Mesendoderm (in vitro differentiated cells): Measurements from ENCODE around the gene HEG1.

Experiments
- DNase-seq: peaks from one replicate; pipeline ENCODE4 v3.0.0; 2013
- H2AK5ac ChIP-seq: 2 replicates; pipeline ENCODE4 v1.6.1; 2013; ENCODE audit warnings: low read length, inconsistent platforms
- H2BK120ac ChIP-seq: 2 replicates; pipeline ENCODE4 v1.6.1; 2013; ENCODE audit warnings: low read depth, mild to moderate bottlenecking, low read length, moderate library complexity, mixed read lengths
- H2BK15ac ChIP-seq: replicated peaks from 2 replicates; pipeline ENCODE4 v1.6.1; 2013; ENCODE audit warnings: low read depth, mild to moderate bottlenecking, moderate library complexity
- H2BK5ac ChIP-seq: 2 replicates; pipeline ENCODE4 v1.6.1; 2013; ENCODE audit warnings: low read length, inconsistent platforms
- H3K18ac ChIP-seq: 2 replicates; pipeline ENCODE4 v1.6.1; 2013; ENCODE audit warnings: mild to moderate bottlenecking, low read length, mixed read lengths
- H3K23ac ChIP-seq: one replicate; pipeline ENCODE4 v1.6.1; 2013; ENCODE audit warnings: low read length
- H3K27ac ChIP-seq: 2 replicates; pipeline ENCODE4 v1.5.1; 2013; ENCODE audit warnings: low read depth, mild to moderate bottlenecking, inconsistent platforms, low read length, moderate library complexity
- H3K27me3 ChIP-seq: 2 replicates; pipeline ENCODE4 v1.6.1; 2013; ENCODE audit warnings: low read length, control low read depth, mild to moderate bottlenecking, inconsistent platforms; ENCODE audit not compliant: insufficient read depth, poor library complexity
- H3K36me3 ChIP-seq: 2 replicates; pipeline ENCODE4 v1.6.1; 2013; ENCODE audit warnings: low read length, inconsistent platforms; ENCODE audit not compliant: control insufficient read depth, insufficient read depth
- H3K4ac ChIP-seq: one replicate; pipeline ENCODE4 v1.6.1; 2013; ENCODE audit warnings: low read depth, mild to moderate bottlenecking, low read length, moderate library complexity
- H3K4me1 ChIP-seq: 2 replicates; pipeline ENCODE4 v1.6.1; 2013; ENCODE audit warnings: low read depth, low read length, inconsistent platforms; ENCODE audit not compliant: control insufficient read depth
- H3K4me2 ChIP-seq: 2 replicates; pipeline ENCODE4 v1.6.1; 2013; ENCODE audit warnings: low read length
- H3K4me3 ChIP-seq: 2 replicates; pipeline ENCODE4 v1.5.1; 2013; ENCODE audit warnings: mild to moderate bottlenecking, low read length
- H3K56ac ChIP-seq: one replicate; pipeline ENCODE4 v1.6.1; 2013; ENCODE audit warnings: low read length
- H3K79me1 ChIP-seq: 2 replicates; pipeline ENCODE4 v1.6.1; 2013; ENCODE audit warnings: low read length, inconsistent platforms
- H3K79me2 ChIP-seq: 2 replicates; pipeline ENCODE4 v1.6.1; 2013; ENCODE audit warnings: mild to moderate bottlenecking, low read length; ENCODE audit not compliant: control insufficient read depth, insufficient read depth
- H3K9ac ChIP-seq: 2 replicates; pipeline ENCODE4 v1.6.1; 2013; ENCODE audit warnings: low read length, inconsistent platforms
- H4K5ac ChIP-seq: one replicate; pipeline ENCODE4 v1.6.1; 2013; ENCODE audit warnings: low read length
- H4K8ac ChIP-seq: one replicate; pipeline ENCODE4 v1.6.1; 2013; ENCODE audit warnings: low read depth, mild to moderate bottlenecking, control low read depth, low read length, moderate library complexity
- WGBS: extraction: QIAGEN DNeasy Blood & Tissue Kit; methylation state at CpG from one replicate; pipeline ENCODE4 v1.1.7; 2013; ENCODE audit warnings: low lambda C conversion rate, missing lambda C conversion rate; ENCODE audit not compliant: insufficient coverage; ENCODE audit errors: extremely low coverage; 5-methylcytosine and 5-hydroxymethylcytosine counted together

HEG1 gene

GRCh38 chr3:124985349-124985748 is 70.4 kb downstream of the HEG1 start:
- Histone ChIP-seq H4K5ac (no peak overlapping the region), H2BK5ac (no peak overlapping the region), H3K56ac (no peak overlapping the region), H3K23ac (no peak overlapping the region), H2BK120ac (no peak overlapping the region), H3K79me2 (no peaks in the 10 kb centered on the region), H2BK15ac (no peak overlapping the region), H3K27ac (no peak overlapping the region), H3K36me3 (peaks cover 9% of the 10 kb centered on the region), H3K4me1 (no peaks in the 10 kb centered on the region), H3K27me3 (no peaks in the 10 kb centered on the region), H3K4me2 (no peak overlapping the region), H3K4ac (no peak overlapping the region), H2AK5ac (no peak overlapping the region), H3K79me1 (no peaks in the 10 kb centered on the region), H4K8ac (no peak overlapping the region), H3K4me3 (no peak overlapping the region), H3K18ac (no peak overlapping the region), H3K9ac (no peak overlapping the region)
- peak; percentile 44 for DNase-seq
- no CpG with 5 or more reads among the region's 4 CpGs for WGBS

GRCh38 chr3:124984754-124985153 is 71.0 kb downstream of the HEG1 start:
- Histone ChIP-seq H3K79me2 (no peaks in the 10 kb centered on the region), H3K36me3 (peaks cover 6% of the 10 kb centered on the region), H3K27me3 (no peaks in the 10 kb centered on the region), H4K8ac (no peak overlapping the region), H2BK120ac (no peak overlapping the region), H3K4me2 (no peak overlapping the region), H3K18ac (no peak overlapping the region), H3K9ac (no peak overlapping the region), H3K4me3 (no peak overlapping the region), H3K23ac (no peak overlapping the region), H3K56ac (no peak overlapping the region), H2AK5ac (no peak overlapping the region), H3K4ac (no peak overlapping the region), H2BK15ac (no peak overlapping the region), H3K27ac (no peak overlapping the region), H3K4me1 (no peaks in the 10 kb centered on the region), H2BK5ac (no peak overlapping the region), H3K79me1 (no peaks in the 10 kb centered on the region), H4K5ac (no peak overlapping the region)
- DNase-seq: no peak
- WGBS: no CpG with 5 or more reads among the region's 3 CpGs

GRCh38 chr3:124982855-124983254 is 72.9 kb downstream of the HEG1 start:
- no peak overlapping the region for H3K4me3 ChIP-seq
- no peak overlapping the region for H3K4me2 ChIP-seq
- no peak overlapping the region for H3K9ac ChIP-seq
- no peak overlapping the region for H3K56ac ChIP-seq
- H4K5ac ChIP-seq: no peak overlapping the region
- H3K79me2 ChIP-seq: no peaks in the 10 kb centered on the region
- H3K4ac ChIP-seq: no peak overlapping the region
- no peak overlapping the region for H2BK5ac ChIP-seq
- H3K79me1 ChIP-seq: no peaks in the 10 kb centered on the region
- H2AK5ac ChIP-seq: no peak overlapping the region
- H3K23ac ChIP-seq: no peak overlapping the region
- WGBS: no CpG with 5 or more reads among the region's 2 CpGs
- DNase-seq: no peak
- H2BK15ac ChIP-seq: no peak overlapping the region
- H3K27me3 ChIP-seq: no peaks in the 10 kb centered on the region
- H3K36me3 ChIP-seq: peaks cover 4% of the 10 kb centered on the region
- H2BK120ac ChIP-seq: no peak overlapping the region
- H3K27ac ChIP-seq: no peak overlapping the region
- no peak overlapping the region for H4K8ac ChIP-seq
- no peaks in the 10 kb centered on the region for H3K4me1 ChIP-seq
- H3K18ac ChIP-seq: no peak overlapping the region

- Histone ChIP-seq H2AK5ac (no peak overlapping the region), H2BK120ac (no peak overlapping the region), H3K4me2 (no peak overlapping the region), H3K23ac (no peak overlapping the region), H3K79me1 (no peaks in the 10 kb centered on the region), H3K4ac (no peak overlapping the region), H3K4me3 (no peak overlapping the region), H2BK15ac (no peak overlapping the region), H3K27me3 (no peaks in the 10 kb centered on the region), H3K4me1 (no peaks in the 10 kb centered on the region), H3K9ac (no peak overlapping the region), H3K18ac (no peak overlapping the region), H4K5ac (no peak overlapping the region), H3K79me2 (no peaks in the 10 kb centered on the region), H2BK5ac (no peak overlapping the region), H3K36me3 (peaks cover 6% of the 10 kb centered on the region), H3K27ac (no peak overlapping the region), H3K56ac (no peak overlapping the region), H4K8ac (no peak overlapping the region)
- WGBS: no CpG with 5 or more reads among the region's 5 CpGs
- no peak for DNase-seq
Measured at GRCh38 chr3:124981472-124981871, 74.3 kb downstream of the HEG1 start.

GRCh38 chr3:124978627-124979026 is 77.2 kb downstream of the HEG1 start:
- Histone ChIP-seq H2BK5ac (no peak overlapping the region), H3K4ac (no peak overlapping the region), H3K23ac (no peak overlapping the region), H3K79me1 (no peaks in the 10 kb centered on the region), H3K27me3 (no peaks in the 10 kb centered on the region), H4K5ac (no peak overlapping the region), H3K27ac (no peak overlapping the region), H3K36me3 (peaks cover 4% of the 10 kb centered on the region), H3K4me1 (no peaks in the 10 kb centered on the region), H3K9ac (no peak overlapping the region), H4K8ac (no peak overlapping the region), H3K4me3 (no peak overlapping the region), H2BK15ac (no peak overlapping the region), H3K79me2 (no peaks in the 10 kb centered on the region), H3K4me2 (no peak overlapping the region), H2AK5ac (no peak overlapping the region), H2BK120ac (no peak overlapping the region), H3K56ac (no peak overlapping the region), H3K18ac (no peak overlapping the region)
- WGBS: no CpG with 5 or more reads among the region's 7 CpGs
- no peak for DNase-seq

- Histone ChIP-seq H2BK5ac (no peak overlapping the region), H3K36me3 (peaks cover 5% of the 10 kb centered on the region), H3K4ac (no peak overlapping the region), H3K27me3 (no peaks in the 10 kb centered on the region), H4K5ac (no peak overlapping the region), H2BK15ac (no peak overlapping the region), H3K9ac (no peak overlapping the region), H3K27ac (no peak overlapping the region), H3K4me2 (no peak overlapping the region), H3K23ac (no peak overlapping the region), H3K18ac (no peak overlapping the region), H3K79me2 (no peaks in the 10 kb centered on the region), H3K79me1 (no peaks in the 10 kb centered on the region), H3K56ac (no peak overlapping the region), H3K4me1 (no peaks in the 10 kb centered on the region), H4K8ac (no peak overlapping the region), H3K4me3 (no peak overlapping the region), H2AK5ac (no peak overlapping the region), H2BK120ac (no peak overlapping the region)
- WGBS: no CpG with 5 or more reads among the region's 6 CpGs
- DNase-seq: no peak
Measured at GRCh38 chr3:124976383-124976782, 79.4 kb downstream of the HEG1 start.
